Fibroblast of mammary gland (primary cell): ENCODE data around the gene FZD1.
A peak's percentile ranks its signal among the peaks of the same experiment; 100 is the strongest.
"Not testable (repeated sequence)": the region's sequence is repeated elsewhere in the genome, so short reads cannot be mapped to it uniquely, and the experiment has no call there.

Experiments
- DNase-seq: peaks from one replicate; pipeline ENCODE4 v3.0.0-alpha.2; 2010; ENCODE audit warnings: low read depth
- H3K4me3 ChIP-seq: 2 replicates; pipeline ENCODE4 v1.5.1; 2011; ENCODE audit warnings: low read depth, mild to moderate bottlenecking, low read length, moderate library complexity; ENCODE audit not compliant: control insufficient read depth
- TF ChIP-seq, protein P1 (sequence below): conservative IDR thresholded peaks from 2 replicates; pipeline ENCODE4 v1.5.1; 2011; ENCODE audit warnings: low read depth, low read length, inconsistent platforms; ENCODE audit not compliant: control insufficient read depth, insufficient read depth

The FZD1 gene

DNA sequence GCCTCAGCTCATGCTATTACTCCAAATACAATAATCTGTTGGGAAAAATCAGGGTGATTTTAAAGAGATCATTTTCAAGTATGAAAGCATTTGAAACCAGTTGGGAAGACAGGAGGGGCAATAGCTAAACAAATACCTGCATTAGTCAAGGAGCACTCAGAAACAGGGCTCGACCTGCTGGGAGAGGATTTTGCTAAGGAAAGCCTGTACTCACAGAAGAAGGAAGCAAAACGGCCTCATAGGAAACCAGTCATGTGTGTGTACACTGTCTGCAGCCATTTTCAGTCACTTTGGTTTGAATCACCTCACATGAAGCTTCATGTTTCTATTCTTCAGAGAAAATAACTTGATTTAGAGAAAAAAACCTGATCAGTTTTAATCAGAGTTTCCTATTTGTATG, 38.6 kb downstream of the FZD1 start:
- no peak overlapping the region for H3K4me3 ChIP-seq
- no peak for DNase-seq
- TF ChIP-seq, protein P1, sequence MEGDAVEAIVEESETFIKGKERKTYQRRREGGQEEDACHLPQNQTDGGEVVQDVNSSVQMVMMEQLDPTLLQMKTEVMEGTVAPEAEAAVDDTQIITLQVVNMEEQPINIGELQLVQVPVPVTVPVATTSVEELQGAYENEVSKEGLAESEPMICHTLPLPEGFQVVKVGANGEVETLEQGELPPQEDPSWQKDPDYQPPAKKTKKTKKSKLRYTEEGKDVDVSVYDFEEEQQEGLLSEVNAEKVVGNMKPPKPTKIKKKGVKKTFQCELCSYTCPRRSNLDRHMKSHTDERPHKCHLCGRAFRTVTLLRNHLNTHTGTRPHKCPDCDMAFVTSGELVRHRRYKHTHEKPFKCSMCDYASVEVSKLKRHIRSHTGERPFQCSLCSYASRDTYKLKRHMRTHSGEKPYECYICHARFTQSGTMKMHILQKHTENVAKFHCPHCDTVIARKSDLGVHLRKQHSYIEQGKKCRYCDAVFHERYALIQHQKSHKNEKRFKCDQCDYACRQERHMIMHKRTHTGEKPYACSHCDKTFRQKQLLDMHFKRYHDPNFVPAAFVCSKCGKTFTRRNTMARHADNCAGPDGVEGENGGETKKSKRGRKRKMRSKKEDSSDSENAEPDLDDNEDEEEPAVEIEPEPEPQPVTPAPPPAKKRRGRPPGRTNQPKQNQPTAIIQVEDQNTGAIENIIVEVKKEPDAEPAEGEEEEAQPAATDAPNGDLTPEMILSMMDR: no peak

- TF ChIP-seq, protein P1: no peak
- no peak overlapping the region for H3K4me3 ChIP-seq
Measured at GRCh38 chr7:91306266-91306665, 42.0 kb downstream of the FZD1 start.

GRCh38 chr7:91307467-91307866, 43.2 kb downstream of the FZD1 start:
- no peak overlapping the region for H3K4me3 ChIP-seq
- TF ChIP-seq, protein P1: no peak
- no peak for DNase-seq

More at GRCh38 chr7:91306266-91306665, 42.0 kb downstream of the FZD1 start:
- DNase-seq: no peak

DNA sequence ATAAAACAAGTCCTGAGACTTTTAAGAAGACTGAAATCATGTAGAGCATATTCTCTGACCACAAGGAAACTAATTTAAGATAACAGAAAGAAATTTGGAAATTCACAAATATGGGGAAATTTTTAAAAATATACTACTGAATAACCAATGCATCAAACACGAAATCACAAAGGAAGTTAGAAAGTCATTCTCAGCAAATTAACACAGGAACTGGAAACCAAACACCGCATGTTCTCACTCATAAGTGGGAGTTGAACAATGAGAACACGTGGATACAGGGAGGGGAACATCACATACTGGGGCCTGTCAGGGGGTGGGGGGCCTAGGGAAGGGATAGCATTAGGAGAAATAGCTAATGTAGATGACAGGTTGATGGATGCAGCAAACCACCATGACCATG, 44.0 kb downstream of the FZD1 start:
- DNase-seq, H3K4me3 ChIP-seq: not testable (repeated sequence)

- DNase-seq: peak; percentile 85
- TF ChIP-seq, protein P1: no peak
- no peak overlapping the region for H3K4me3 ChIP-seq
Measured at GRCh38 chr7:91310830-91311460, 46.7 kb downstream of the FZD1 start.

DNA sequence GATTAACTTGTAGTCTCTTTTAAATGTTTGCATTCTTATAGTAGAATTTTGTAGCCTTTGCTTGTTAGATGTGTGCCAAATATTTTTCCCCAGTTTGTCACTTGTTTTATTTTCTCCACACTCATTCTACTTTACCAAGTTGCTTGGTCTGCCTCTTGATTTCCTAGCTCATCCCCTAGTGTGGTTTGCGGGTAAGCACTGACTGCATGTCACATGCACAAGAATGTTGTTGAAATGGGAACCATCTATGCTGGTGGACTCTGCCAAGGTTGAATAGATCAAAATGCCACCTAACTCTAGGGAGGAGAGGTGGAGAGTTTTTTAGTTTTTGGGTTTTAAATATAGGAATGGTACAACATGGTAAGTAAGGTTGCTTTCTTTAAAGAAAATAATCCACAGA, 47.6 kb downstream of the FZD1 start:
- H3K4me3 ChIP-seq: no peak overlapping the region
- TF ChIP-seq, protein P1: no peak
- DNase-seq: peak; percentile 25

GRCh38 chr7:91313113-91313512, 48.9 kb downstream of the FZD1 start:
- no peak overlapping the region for H3K4me3 ChIP-seq
- no peak for DNase-seq
- TF ChIP-seq, protein P1: no peak
